ENCODE data around the gene IL6R.

DNA sequence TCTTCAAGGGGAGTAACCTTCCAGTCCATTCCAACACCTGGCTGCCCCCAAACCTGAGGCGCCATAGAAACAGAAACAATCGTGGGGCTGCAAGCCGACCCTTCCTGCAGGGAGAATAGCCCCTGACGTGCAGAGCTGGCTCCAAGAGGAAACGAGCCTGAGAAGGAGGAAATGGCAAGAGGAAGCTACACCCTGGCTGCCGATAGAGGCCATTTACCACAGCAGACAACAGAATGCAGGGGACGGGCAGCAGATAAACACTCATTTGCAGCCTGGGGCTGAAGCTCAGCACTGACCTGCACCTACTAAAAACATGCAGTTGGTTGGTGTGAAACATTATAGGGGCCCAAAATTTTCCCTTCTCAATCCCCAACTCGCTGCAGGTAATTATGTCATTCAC is 88.1 kb downstream of the IL6R start:
- no peak for TF ChIP-seq MXI1 (IDR thresholded peaks at IDR 0.05; ENCODE audit: borderline replicate concordance, low read depth, low read length)
- TF ChIP-seq, protein P1, sequence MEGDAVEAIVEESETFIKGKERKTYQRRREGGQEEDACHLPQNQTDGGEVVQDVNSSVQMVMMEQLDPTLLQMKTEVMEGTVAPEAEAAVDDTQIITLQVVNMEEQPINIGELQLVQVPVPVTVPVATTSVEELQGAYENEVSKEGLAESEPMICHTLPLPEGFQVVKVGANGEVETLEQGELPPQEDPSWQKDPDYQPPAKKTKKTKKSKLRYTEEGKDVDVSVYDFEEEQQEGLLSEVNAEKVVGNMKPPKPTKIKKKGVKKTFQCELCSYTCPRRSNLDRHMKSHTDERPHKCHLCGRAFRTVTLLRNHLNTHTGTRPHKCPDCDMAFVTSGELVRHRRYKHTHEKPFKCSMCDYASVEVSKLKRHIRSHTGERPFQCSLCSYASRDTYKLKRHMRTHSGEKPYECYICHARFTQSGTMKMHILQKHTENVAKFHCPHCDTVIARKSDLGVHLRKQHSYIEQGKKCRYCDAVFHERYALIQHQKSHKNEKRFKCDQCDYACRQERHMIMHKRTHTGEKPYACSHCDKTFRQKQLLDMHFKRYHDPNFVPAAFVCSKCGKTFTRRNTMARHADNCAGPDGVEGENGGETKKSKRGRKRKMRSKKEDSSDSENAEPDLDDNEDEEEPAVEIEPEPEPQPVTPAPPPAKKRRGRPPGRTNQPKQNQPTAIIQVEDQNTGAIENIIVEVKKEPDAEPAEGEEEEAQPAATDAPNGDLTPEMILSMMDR (conservative IDR thresholded peaks at IDR 0.05; ENCODE audit: low read depth, low read length) = no peak

Measured in IMR-90 (cell line).